ENCODE measurements around the gene POLR3B. TPM values are rescaled to one million over a fixed set of nuclear protein-coding genes. Genes with fewer than 3 reads are reported as not detected.
"Not testable (repeated sequence)": the region's sequence is repeated elsewhere in the genome, so short reads cannot be mapped to it uniquely, and the experiment has no call there.

POLR3B gene
- total RNA-seq, 1 experiment from 2014 or later, result 10.7 TPM

DNA sequence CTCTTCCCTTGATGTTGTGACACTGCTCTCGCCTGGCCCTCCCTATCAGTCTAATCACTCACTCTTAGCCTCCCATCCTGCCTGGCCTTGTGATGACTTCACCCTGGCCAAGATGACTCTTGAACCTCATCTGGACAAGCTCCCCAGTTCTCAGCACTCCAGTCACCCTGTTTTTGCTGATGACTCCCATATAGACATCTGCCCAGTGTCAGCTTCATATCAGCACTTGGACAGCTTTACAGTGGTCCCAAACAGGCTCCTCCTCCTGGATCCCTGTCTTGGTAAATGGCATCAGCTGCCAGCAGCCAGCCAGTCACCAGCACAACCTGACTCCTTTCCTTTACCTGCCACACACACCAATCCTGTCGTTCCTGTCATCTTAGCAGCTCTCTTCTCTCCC lies 104.2 kb downstream of the POLR3B start:
- BruUV-seq (replicated peaks), result no TSS peak

GRCh38 chr12:106465605-106466004 lies 108.1 kb downstream of the POLR3B start:
- H3K9ac ChIP-seq (ENCODE audit: low read length); intact Hi-C loops (cut with micrococcal nuclease); ATAC-seq; H3K79me2 ChIP-seq (ENCODE audit: insufficient read depth, low read length); RAD21 ChIA-PET (ENCODE audit: low non-redundant PET in 1 of 2, low total read pairs in 2 of 2, uncharacterized antibody in 2 of 2, unreplicated experiment in 2 of 2); DNase-seq (ENCODE audit: low read depth, low spot score); H3K9me2 ChIP-seq (ENCODE audit: insufficient read depth); BruUV-seq (replicated peaks); H4K20me1 ChIP-seq (ENCODE audit: insufficient read depth); POLR2A ChIA-PET; CTCF ChIA-PET; H3K4me1 ChIP-seq (ENCODE audit: control insufficient read depth in 1 of 2, insufficient read depth in 2 of 2, low read length in 2 of 2); H2AFZ ChIP-seq (ENCODE audit: low read depth, low read length, poor library complexity, severe bottlenecking); H3K9me3 ChIP-seq (ENCODE audit: control insufficient read depth in 1 of 2, insufficient read depth in 1 of 2, low read depth in 1 of 2, low read length in 2 of 2); H3K4me3 ChIP-seq (replicated peaks in 1 of 2; ENCODE audit: low read depth in 1 of 2, low read length in 2 of 2); H3K27me3 ChIP-seq (ENCODE audit: insufficient read depth, low read length); H3K27ac ChIP-seq (ENCODE audit: low read depth, low read length); H3K36me3 ChIP-seq (ENCODE audit: control insufficient read depth in 1 of 2, insufficient read depth in 2 of 2, low read length in 2 of 2); H3K4me2 ChIP-seq (ENCODE audit: low read length): not testable (repeated sequence)

More for the DNA sequence above, 104.2 kb downstream of the POLR3B start:
- Histone ChIP-seq H4K20me1 (ENCODE audit: insufficient read depth) (no peaks in the 10 kb centered on the region), H3K4me1 (ENCODE audit: control insufficient read depth in 1 of 2, insufficient read depth in 2 of 2, low read length in 2 of 2) (no peaks in the 10 kb centered on the region), H3K9me2 (ENCODE audit: insufficient read depth) (no peaks in the 10 kb centered on the region), H3K9ac (ENCODE audit: low read length) (no peak overlapping the region), H3K4me2 (ENCODE audit: low read length) (no peak overlapping the region), H3K36me3 (ENCODE audit: control insufficient read depth in 1 of 2, insufficient read depth in 2 of 2, low read length in 2 of 2) (no peaks in the 10 kb centered on the region), H3K27me3 (ENCODE audit: insufficient read depth, low read length) (no peaks in the 10 kb centered on the region), H3K27ac (ENCODE audit: low read depth, low read length) (no peak overlapping the region), H3K79me2 (ENCODE audit: insufficient read depth, low read length) (no peaks in the 10 kb centered on the region), H3K4me3 (replicated peaks in 1 of 2; ENCODE audit: low read depth in 1 of 2, low read length in 2 of 2) (no peak overlapping the region), H3K9me3 (ENCODE audit: control insufficient read depth in 1 of 2, insufficient read depth in 1 of 2, low read depth in 1 of 2, low read length in 2 of 2) (no peaks in the 10 kb centered on the region), H2AFZ (ENCODE audit: low read depth, low read length, poor library complexity, severe bottlenecking) (no peak overlapping the region)
- POLR2A ChIA-PET, result no interaction called here
- no peak for DNase-seq (ENCODE audit: low read depth, low spot score)
- CTCF ChIA-PET, result no interaction called here
- TF ChIP-seq EZH2phosphoT487 (IDR thresholded peaks at IDR 0.05; ENCODE audit: borderline replicate concordance) (no peak), REST (IDR thresholded peaks at IDR 0.05; ENCODE audit: low read depth) (no peak), ELF1 (IDR thresholded peaks at IDR 0.05; ENCODE audit: borderline replicate concordance, low read depth) (no peak)
- intact Hi-C loops (cut with micrococcal nuclease), result no loop called here
- RAD21 ChIA-PET (ENCODE audit: low non-redundant PET in 1 of 2, low total read pairs in 2 of 2, uncharacterized antibody in 2 of 2, unreplicated experiment in 2 of 2), result no interaction called here
- ATAC-seq, result no peak

GRCh38 chr12:106475662-106476061 lies 118.1 kb downstream of the POLR3B start:
- H3K4me1 ChIP-seq (ENCODE audit: control insufficient read depth in 1 of 2, insufficient read depth in 2 of 2, low read length in 2 of 2); ATAC-seq; H3K79me2 ChIP-seq (ENCODE audit: insufficient read depth, low read length); H3K9me3 ChIP-seq (ENCODE audit: control insufficient read depth in 1 of 2, insufficient read depth in 1 of 2, low read depth in 1 of 2, low read length in 2 of 2); H3K27ac ChIP-seq (ENCODE audit: low read depth, low read length); H3K4me2 ChIP-seq (ENCODE audit: low read length); H3K36me3 ChIP-seq (ENCODE audit: control insufficient read depth in 1 of 2, insufficient read depth in 2 of 2, low read length in 2 of 2); RAD21 ChIA-PET (ENCODE audit: low non-redundant PET in 1 of 2, low total read pairs in 2 of 2, uncharacterized antibody in 2 of 2, unreplicated experiment in 2 of 2); DNase-seq (ENCODE audit: low read depth, low spot score); H4K20me1 ChIP-seq (ENCODE audit: insufficient read depth); BruUV-seq (replicated peaks); H3K4me3 ChIP-seq (replicated peaks in 1 of 2; ENCODE audit: low read depth in 1 of 2, low read length in 2 of 2); POLR2A ChIA-PET; H3K9ac ChIP-seq (ENCODE audit: low read length); H3K9me2 ChIP-seq (ENCODE audit: insufficient read depth); CTCF ChIA-PET; intact Hi-C loops (cut with micrococcal nuclease); H3K27me3 ChIP-seq (ENCODE audit: insufficient read depth, low read length); H2AFZ ChIP-seq (ENCODE audit: low read depth, low read length, poor library complexity, severe bottlenecking): not testable (repeated sequence)

DNA sequence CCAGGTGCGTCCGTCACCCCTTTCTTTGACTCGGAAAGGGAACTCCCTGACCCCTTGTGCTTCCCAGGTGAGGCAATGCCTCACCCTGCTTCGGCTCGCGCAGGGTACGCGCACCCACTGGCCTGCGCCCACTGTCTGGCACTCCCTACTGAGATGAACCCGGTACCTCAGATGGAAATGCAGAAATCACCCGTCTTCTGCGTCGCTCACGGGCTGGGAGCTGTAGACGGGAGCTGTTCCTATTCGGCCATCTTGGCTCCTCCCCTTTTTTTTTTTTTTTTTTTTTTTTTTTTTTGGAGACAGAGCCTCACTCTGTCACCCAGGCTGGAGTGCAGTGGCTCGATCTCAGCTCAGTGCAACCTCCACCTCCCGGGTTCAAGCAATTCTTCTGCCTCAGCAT lies 120.1 kb downstream of the POLR3B start:
- H3K27me3 ChIP-seq (ENCODE audit: insufficient read depth, low read length); H4K20me1 ChIP-seq (ENCODE audit: insufficient read depth); RAD21 ChIA-PET (ENCODE audit: low non-redundant PET in 1 of 2, low total read pairs in 2 of 2, uncharacterized antibody in 2 of 2, unreplicated experiment in 2 of 2); H3K9me2 ChIP-seq (ENCODE audit: insufficient read depth); H2AFZ ChIP-seq (ENCODE audit: low read depth, low read length, poor library complexity, severe bottlenecking); BruUV-seq (replicated peaks); ATAC-seq; H3K9me3 ChIP-seq (ENCODE audit: control insufficient read depth in 1 of 2, insufficient read depth in 1 of 2, low read depth in 1 of 2, low read length in 2 of 2); H3K79me2 ChIP-seq (ENCODE audit: insufficient read depth, low read length); H3K9ac ChIP-seq (ENCODE audit: low read length); CTCF ChIA-PET; H3K4me2 ChIP-seq (ENCODE audit: low read length); intact Hi-C loops (cut with micrococcal nuclease); H3K4me3 ChIP-seq (replicated peaks in 1 of 2; ENCODE audit: low read depth in 1 of 2, low read length in 2 of 2); H3K4me1 ChIP-seq (ENCODE audit: control insufficient read depth in 1 of 2, insufficient read depth in 2 of 2, low read length in 2 of 2); H3K27ac ChIP-seq (ENCODE audit: low read depth, low read length); POLR2A ChIA-PET; DNase-seq (ENCODE audit: low read depth, low spot score); H3K36me3 ChIP-seq (ENCODE audit: control insufficient read depth in 1 of 2, insufficient read depth in 2 of 2, low read length in 2 of 2): not testable (repeated sequence)

Measured in HCT116 (cell line).